Prostate gland (tissue), 2 donors: ENCODE results near the gene TMEM176A. TPM values are rescaled to one million over a fixed set of nuclear protein-coding genes. Genes with fewer than 3 reads are reported as not detected.

Experiments
- DNase-seq: peaks from one replicate; pipeline ENCODE4 v3.0.0-alpha.2; 2019; ENCODE audit warnings: low spot score
- H3K27ac ChIP-seq, 2 donors: fragments of 200-600 bp; sonication (generic); 2 replicates each; pipeline ENCODE4 v1.5.1; 2017 to 2019
- H3K27me3 ChIP-seq: fragments of 200-600 bp; sonication (generic); replicated peaks from 2 replicates; pipeline ENCODE4 v1.5.1; 2019; ENCODE audit not compliant: insufficient read depth
- H3K36me3 ChIP-seq, 2 donors: fragments of 200-600 bp; sonication (generic); 1 replicate in 1 of 2; 2 replicates in 1 of 2; pipeline versions ENCODE4 v1.5.1 to v1.8.1; 2017 to 2019
- H3K4me1 ChIP-seq: fragments of 200-600 bp; sonication (generic); replicated peaks from 2 replicates; pipeline ENCODE4 v1.5.1; 2019
- H3K4me3 ChIP-seq, 2 donors: fragments of 200-600 bp; sonication (generic); 2 replicates each; pipeline ENCODE4 v1.5.1; 2017 to 2019
- H3K9me3 ChIP-seq: fragments of 200-600 bp; sonication (generic); 2 replicates; pipeline ENCODE4 v1.5.1; 2017
- CTCF ChIP-seq, 4 experiments: fragments of 200-600 bp in 2 of 4; fragments of 450-650 bp in 2 of 4; sonication (generic) in 2 of 4; IDR thresholded peaks; 1 replicate in 3 of 4; 2 replicates in 1 of 4; pipeline ENCODE4 v1.5.1; 2016 to 2019; ENCODE audit warnings: antibody characterized with exemption in 4 of 4, mild to moderate bottlenecking in 2 of 4, moderate library complexity in 2 of 4
- POLR2A ChIP-seq: fragments of 450-650 bp; IDR thresholded peaks from one replicate; pipeline ENCODE4 v1.6.1; 2016; ENCODE audit warnings: antibody characterized with exemption, mild to moderate bottlenecking
- POLR2AphosphoS5 ChIP-seq: sonication (generic); formaldehyde crosslinking; IDR thresholded peaks from one replicate; pipeline ENCODE4 v1.6.1; 2017; ENCODE audit warnings: antibody characterized with exemption
- WGBS: methylation state at CpG from one replicate; pipeline ENCODE4 v1.1.5; 2018; 5-methylcytosine and 5-hydroxymethylcytosine counted together
- intact Hi-C: fragments of 100-400 bp; cut with DNase I; formaldehyde crosslinking; loops from one replicate; pipeline ENCODE4 v1.14.2; 2022
- total RNA-seq, 2 donors: library from RNA; depleted of rRNA; stranded (reverse); fragments of >200 nt; gene quantifications; one replicate each; pipeline ENCODE4 v1.1.0, GENCODE V29; 2016

TMEM176A gene
- total RNA-seq, 2 donors from 2014 or later, result 3.8 to 6.9 TPM

GRCh38 chr7:150852371-150852905, 51.9 kb downstream of the TMEM176A start, which contains the start of gene AOC1:
Gene AOC1, plus strand, starts transcription at chr7:150852517. Its CDS starts 3,954 bp downstream, at chr7:150856471.
- H3K4me1 ChIP-seq, result no peaks in the 10 kb centered on the region
- intact Hi-C loops, result no loop called here
- no peak for TF ChIP-seq POLR2A
- no peak for TF ChIP-seq POLR2AphosphoS5
- no peak for TF ChIP-seq CTCF (IDR thresholded peaks at IDR 0.05)
- no peaks in the 10 kb centered on the region for H3K36me3 ChIP-seq
- H3K9me3 ChIP-seq, result no peaks in the 10 kb centered on the region
- 52% methylated on average over 8 of the region's 8 CpGs for WGBS
- DNase-seq, result no peak
- no peaks in the 10 kb centered on the region for H3K27me3 ChIP-seq
- H3K4me3 ChIP-seq, result no peak within 1 kb of the TSS
- H3K27ac ChIP-seq, result no peak within 1 kb of the TSS

GRCh38 chr7:150854066-150855000, 53.8 kb downstream of the TMEM176A start:
- H3K4me1 ChIP-seq, result no peaks in the 10 kb centered on the region
- H3K36me3 ChIP-seq, result no peaks in the 10 kb centered on the region
- intact Hi-C loops, result no loop called here
- H3K27me3 ChIP-seq, result no peaks in the 10 kb centered on the region
- H3K27ac ChIP-seq, result no peak overlapping the region
- WGBS, result 67% methylated on average over 19 of the region's 19 CpGs
- no peaks in the 10 kb centered on the region for H3K9me3 ChIP-seq
- no peak overlapping the region for H3K4me3 ChIP-seq
- DNase-seq, result no peak
- no peak for TF ChIP-seq POLR2A
- no peak for TF ChIP-seq POLR2AphosphoS5
- no peak for TF ChIP-seq CTCF (IDR thresholded peaks at IDR 0.05)

Other genes starting within 250 kb of the TMEM176A start
- gene GIMAP4, start 233.4 kb upstream of the TMEM176A start, total RNA-seq, result 10 to 100 TPM in 1 of 2 donors, 1 to 10 TPM in 1; 6.9 to 11.0 TPM
- gene GIMAP6, start 168.4 kb upstream of the TMEM176A start, total RNA-seq, result 10 to 100 TPM; 10.8 to 15.7 TPM
- gene GIMAP2, start 115.1 kb upstream of the TMEM176A start, total RNA-seq, result 10 to 100 TPM in 1 of 2 donors, 1 to 10 TPM in 1; 6.6 to 16.1 TPM
- gene GIMAP1, start 84.2 kb upstream of the TMEM176A start, total RNA-seq, result 1 to 10 TPM; 3.9 to 4.2 TPM
- gene GIMAP5, start 63.4 kb upstream of the TMEM176A start, total RNA-seq, result 10 to 100 TPM; 11.1 to 15.1 TPM
- gene TMEM176B, start 405 bp upstream of the TMEM176A start, total RNA-seq, result 10 to 100 TPM in 1 of 2 donors, 1 to 10 TPM in 1; 4.5 to 14.5 TPM
- 1 to 10 TPM; 2.1 to 3.1 TPM for gene AOC1, start 51.7 kb downstream of the TMEM176A start, total RNA-seq
- 100 to 1,000 TPM in 1 of 2 donors, 10 to 100 TPM in 1; 10.1 to 184 TPM for gene KCNH2, start 177.6 kb downstream of the TMEM176A start, total RNA-seq
- gene NOS3, start 190.2 kb downstream of the TMEM176A start, total RNA-seq, result 10 to 100 TPM in 1 of 2 donors, 1 to 10 TPM in 1; 6.1 to 10.4 TPM
- 1 to 10 TPM in 1 of 2 donors, under 1 TPM in 1; 0.18 to 7.1 TPM for gene ATG9B, start 223.7 kb downstream of the TMEM176A start, total RNA-seq
- 10 to 100 TPM; 26.4 to 50.6 TPM for gene ABCB8, start 227.7 kb downstream of the TMEM176A start, total RNA-seq
- gene ASIC3, start 247.8 kb downstream of the TMEM176A start, total RNA-seq, result 10 to 100 TPM in 1 of 2 donors, 1 to 10 TPM in 1; 1.7 to 11.0 TPM